GM12874 (cell line): Measurements from ENCODE around the gene TBC1D30.

Experiments
- CTCF ChIP-seq: IDR thresholded peaks from 2 replicates; pipeline ENCODE4 v1.5.1; 2011; ENCODE audit warnings: low read depth, mild to moderate bottlenecking, control low read depth, low read length, moderate library complexity; ENCODE audit not compliant: insufficient read depth

Gene TBC1D30

GRCh38 chr12:64824500-64825142 is at the start of gene TBC1D30:
TSS of gene TBC1D30 (plus strand) at chr12:64824647. CDS start at chr12:64824880, 233 bp downstream.
- no peak for TF ChIP-seq CTCF

GRCh38 chr12:64779354-64779974 is 45.0 kb upstream of the TBC1D30 start:
- TF ChIP-seq CTCF, result no peak

GRCh38 chr12:64780132-64780530 is 44.3 kb upstream of the TBC1D30 start:
- no peak for TF ChIP-seq CTCF

- TF ChIP-seq CTCF, result no peak
Measured at GRCh38 chr12:64780531-64781279, 43.7 kb upstream of the TBC1D30 start.

GRCh38 chr12:64781280-64782190 is 42.9 kb upstream of the TBC1D30 start:
- no peak for TF ChIP-seq CTCF

- no peak for TF ChIP-seq CTCF
Measured at GRCh38 chr12:64782191-64782876, 42.1 kb upstream of the TBC1D30 start.
